ENCODE data around the gene FOLR1.

Gene FOLR1

DNA sequence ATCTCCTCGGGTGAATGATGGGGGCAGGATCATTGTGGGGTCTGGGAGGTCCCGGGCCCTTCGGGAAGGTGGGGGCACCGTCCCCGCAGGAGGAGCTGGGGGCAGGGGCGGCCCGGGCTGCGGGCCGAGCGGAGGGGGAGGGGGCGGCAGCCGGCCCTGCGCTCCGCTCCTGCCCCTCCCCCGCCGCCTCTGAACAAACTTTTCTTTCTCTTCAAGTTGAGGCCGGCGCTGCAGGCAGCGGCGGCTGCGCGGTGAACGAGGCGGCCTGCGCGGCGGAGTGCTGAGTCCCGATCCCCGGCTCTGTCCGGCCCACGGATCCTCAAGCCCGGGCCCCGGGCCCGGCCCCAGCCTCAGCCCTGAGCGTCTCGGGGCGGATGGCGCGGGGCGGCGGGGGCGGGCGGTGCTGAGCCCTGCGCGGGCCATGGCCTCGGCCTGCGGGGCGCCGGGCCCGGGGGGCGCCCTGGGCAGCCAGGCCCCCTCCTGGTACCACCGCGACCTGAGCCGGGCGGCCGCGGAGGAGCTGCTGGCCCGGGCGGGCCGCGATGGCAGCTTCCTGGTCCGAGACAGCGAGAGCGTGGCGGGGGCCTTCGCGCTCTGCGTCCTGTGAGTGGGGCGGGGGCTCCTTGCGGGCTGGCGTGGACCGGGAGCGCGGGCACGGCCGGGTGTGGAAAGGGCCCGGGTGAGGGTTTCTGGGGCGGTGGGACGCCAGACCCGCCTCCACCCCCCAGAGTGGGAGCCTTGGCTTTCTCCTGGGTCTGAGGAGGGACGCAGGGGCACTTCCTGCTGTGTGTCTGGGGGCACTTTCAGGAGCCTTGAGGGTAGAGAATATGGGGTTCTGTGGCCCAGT, 32.8 kb downstream of the FOLR1 start, which contains the start of gene INPPL1:
Gene INPPL1, plus strand, starts transcription at position 204 of the 847 bp plus-strand sequence. Its CDS starts 218 bp downstream, at position 422.
- DNase-seq = no peak

GRCh38 chr11:72225411-72225951, 33.5 kb downstream of the FOLR1 start:
- peak in 1 of 2 experiments; percentile 10 for DNase-seq

GRCh38 chr11:72226701-72227100, 34.8 kb downstream of the FOLR1 start:
- no peak for DNase-seq

DNA sequence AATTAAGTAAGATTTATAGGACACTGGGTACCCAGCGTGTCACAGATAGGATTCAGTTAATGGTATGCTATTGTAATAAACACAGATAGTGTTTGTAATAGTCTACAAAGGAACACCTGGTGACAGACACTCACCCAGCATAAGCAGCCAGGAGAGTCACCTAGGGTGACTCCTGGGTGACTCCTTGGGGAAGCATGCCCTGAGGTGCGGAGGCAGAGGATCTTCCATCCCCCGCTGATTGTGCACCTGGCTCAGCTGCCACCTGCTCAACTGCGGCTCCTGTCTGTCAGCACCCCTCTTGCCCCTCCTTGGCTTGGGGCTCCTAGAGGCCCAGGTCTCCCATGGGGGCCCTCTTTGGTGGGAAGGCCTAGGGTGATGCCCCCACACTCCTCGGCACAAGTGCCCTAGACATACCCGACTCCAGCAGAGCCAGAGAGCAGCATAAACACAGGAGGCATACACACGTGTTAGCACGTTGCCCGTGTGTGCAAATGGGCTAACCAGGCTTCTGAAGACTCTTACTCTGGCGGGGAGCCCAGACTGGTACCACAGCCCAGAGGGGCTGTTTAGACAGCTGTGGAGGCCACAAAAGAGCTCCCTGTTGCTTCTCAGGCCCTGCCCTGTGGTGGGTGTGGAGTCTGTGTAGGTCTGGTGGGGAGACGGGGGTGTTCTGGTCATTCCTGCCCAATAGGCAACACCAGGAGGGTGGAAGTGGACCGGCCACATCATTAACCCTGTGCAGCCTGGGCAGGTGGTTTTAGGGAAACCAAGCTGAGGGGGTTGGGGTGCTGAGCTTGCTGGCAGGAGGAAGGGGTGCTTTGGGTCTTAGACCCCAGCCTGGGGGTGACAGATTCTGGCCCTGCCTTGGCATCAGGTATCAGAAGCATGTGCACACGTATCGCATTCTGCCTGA, 35.6 kb downstream of the FOLR1 start:
- DNase-seq = no peak

GRCh38 chr11:72228229-72228843, 36.4 kb downstream of the FOLR1 start:
- no peak for DNase-seq

DNA sequence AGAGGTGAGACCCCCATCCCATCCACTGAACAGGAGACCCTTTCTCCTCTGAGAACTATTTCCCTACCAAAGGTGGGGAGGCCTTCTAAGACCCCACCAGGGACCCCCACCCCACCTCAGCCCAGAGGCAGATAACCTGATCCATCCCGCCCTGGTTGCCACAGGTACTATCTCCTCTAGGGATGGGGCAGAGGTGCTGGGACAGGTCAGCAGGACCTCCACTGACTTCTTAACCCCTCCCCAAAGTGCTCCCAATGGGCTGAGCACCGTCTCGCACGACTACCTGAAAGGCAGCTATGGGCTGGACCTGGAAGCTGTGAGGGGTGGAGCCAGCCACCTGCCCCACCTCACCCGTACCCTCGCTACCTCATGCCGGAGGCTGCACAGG, 36.9 kb downstream of the FOLR1 start:
- no peak for DNase-seq

DNA sequence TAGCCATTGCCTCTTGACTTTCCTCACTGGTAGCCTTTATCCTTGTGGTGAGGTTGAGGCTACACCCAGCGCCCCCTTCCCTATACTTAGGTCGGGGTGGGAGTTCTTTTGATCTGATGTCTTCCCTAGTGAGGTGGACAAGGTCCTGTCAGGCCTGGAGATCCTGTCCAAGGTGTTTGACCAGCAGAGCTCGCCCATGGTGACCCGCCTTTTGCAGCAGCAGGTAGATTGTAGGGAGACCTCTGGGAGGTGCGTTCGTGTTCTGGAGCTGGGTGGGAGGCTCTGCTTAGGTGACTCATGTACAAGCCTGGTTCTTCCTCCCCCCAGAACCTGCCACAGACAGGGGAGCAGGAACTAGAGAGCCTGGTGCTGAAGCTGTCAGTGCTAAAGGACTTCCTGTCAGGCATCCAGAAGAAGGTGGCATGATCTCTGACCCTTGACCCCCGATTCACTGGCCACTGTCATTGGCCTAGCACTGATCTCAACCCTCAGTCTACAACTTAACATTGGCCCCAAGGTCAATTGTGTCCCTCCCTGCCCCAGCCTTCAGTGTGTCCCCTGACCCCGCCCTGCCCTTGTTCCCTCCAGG, 37.5 kb downstream of the FOLR1 start:
- no peak for DNase-seq

DNA sequence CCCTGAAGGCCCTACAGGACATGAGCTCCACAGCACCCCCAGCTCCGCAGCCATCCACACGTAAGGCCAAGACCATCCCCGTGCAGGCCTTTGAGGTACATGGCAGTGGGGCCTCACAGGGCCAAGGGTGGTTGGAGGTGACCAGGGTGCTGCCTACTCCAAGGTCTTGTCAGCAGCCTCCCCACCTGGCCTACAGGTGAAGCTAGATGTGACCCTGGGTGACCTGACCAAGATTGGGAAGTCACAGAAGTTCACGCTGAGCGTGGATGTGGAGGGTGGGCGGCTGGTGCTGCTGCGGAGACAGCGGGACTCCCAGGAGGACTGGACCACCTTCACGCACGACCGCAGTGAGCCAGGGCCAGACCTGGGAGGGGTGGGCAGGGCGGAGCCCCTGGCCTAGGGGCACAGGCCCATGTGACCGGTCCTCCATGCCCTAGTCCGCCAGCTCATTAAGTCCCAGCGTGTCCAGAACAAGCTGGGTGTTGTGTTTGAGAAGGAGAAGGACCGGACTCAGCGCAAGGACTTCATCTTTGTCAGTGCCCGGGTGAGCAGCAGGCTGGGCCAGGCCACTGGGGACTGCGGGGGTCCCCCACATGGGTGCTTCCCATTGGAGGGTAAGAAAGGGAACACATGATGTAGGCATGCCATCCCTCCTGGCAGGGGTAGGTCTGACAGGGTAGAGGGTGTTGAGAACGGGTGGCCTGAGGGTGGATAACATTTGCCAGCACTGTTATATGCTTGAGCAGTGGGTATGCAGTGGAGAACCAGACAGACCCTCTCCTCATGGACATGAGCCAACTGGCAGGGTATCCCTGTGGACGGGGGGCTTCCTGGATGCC, 38.2 kb downstream of the FOLR1 start:
- DNase-seq = no peak

GRCh38 chr11:72230764-72231365, 38.9 kb downstream of the FOLR1 start:
- no peak for DNase-seq

DNA sequence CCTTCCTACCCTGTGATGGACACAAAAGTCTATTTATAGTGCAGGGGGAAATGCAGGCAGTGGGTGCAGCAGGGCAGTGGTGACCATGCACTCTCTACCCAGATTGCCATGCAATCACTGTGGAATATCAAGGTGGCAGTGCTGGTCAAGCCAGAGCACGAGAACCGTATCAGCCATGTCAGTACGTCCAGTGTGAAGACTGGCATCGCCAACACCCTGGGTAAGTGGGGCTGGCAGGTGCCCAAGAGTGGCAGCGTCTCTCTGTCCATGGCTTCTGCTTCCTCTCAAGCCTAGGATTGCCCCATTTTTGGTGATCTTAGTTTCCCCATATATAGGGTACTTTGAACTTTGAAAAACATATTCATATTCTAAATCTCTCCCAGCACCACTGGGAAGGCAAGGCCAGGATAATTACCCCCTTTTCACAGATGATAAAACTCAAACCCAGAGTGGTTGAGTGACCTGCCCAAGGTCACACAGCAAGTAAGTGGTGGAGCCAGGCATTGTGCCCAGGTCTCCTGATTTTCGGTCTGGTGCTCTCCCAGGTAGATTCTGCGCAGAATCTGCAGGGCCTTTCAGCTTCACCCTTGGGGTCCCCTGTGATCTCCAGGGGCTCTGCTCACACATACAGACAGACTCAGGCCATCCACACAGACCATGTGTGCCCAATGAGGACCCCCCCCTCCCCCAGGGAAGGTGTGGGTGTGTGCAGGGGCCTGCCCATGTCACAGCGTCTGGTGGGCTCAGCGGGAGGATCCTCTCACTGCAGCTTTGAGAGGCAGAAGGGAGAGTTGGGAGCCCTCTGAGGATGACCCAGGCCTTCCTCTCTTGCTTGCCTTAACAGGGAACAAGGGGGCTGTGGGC, 39.7 kb downstream of the FOLR1 start:
- no peak for DNase-seq

DNA sequence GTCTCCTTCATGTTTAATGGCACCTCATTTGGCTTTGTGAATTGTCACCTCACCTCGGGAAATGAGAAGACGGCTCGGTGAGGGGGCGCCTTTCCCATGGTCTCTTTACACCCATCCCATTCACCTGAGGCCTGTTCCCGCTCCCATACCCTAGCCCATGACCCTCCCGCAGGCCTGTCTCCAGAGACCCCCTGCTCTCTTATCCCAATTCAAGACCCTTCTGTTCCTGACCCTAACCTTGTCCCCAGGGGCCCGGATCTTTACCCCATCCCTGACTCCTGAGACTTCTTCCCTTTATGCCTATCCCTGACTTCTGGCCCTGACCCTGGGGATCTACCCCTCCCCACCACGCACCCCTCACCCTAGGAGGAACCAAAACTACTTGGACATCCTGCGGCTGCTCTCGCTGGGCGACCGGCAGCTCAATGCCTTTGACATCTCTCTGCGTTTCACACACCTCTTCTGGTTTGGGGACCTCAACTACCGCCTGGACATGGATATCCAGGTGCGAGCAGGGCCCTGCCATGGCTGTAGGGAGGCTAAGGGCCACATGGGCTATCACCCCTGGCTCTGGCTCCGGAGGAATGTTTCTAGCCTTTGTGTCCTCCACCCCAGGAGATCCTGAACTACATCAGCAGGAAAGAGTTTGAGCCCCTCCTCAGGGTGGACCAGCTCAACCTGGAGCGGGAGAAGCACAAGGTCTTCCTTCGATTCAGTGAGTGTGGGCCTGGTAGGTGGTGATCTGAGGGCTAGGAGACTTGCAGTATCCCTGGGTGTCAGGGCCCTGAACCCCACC, 40.5 kb downstream of the FOLR1 start:
- DNase-seq = no peak

DNA sequence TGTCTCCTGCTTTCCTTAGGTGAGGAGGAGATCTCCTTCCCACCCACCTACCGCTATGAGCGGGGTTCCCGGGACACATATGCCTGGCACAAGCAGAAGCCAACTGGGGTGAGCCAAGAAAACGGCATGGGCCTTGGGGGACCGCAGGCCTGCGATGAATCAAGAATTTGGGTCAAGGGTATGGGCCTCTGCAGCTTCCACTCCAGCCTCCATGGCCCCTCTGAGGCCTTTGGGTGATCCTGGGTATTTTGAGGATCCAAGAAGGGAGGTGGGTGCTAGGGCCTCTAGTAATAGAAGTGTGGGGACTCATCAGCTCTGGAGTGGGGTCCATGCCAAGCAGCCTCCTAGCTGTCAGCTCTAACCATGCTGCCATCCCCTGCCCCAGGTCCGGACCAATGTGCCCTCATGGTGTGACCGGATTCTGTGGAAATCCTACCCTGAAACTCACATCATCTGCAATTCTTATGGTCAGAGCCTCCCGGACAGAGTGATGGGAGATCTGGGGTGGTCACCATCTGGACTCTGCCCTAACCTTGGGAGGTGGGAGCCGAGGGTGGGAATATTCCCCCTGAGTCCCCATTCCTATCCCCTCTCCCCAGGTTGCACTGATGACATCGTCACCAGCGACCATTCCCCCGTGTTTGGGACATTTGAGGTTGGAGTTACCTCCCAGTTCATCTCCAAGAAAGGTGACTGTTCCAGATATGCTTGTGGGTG, 41.3 kb downstream of the FOLR1 start:
- no peak for DNase-seq

- DNase-seq = no peak
Observed at GRCh38 chr11:72233773-72234513, 42.0 kb downstream of the FOLR1 start.

DNA sequence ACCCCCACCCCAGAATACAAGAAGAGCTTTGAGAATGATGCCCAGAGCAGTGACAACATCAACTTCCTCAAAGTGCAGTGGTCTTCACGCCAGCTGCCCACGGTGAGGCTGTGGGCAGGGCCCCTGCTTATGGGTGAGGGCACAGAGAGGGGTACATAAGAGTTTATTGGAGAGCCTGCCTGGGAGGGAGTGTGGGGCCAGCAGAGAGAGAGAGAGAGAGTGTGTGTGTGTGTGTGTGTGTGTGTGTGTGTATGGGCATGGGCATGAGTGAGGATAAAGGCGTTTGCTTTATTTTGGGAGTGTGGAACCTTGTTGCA, 42.5 kb downstream of the FOLR1 start:
- no peak for DNase-seq

DNA sequence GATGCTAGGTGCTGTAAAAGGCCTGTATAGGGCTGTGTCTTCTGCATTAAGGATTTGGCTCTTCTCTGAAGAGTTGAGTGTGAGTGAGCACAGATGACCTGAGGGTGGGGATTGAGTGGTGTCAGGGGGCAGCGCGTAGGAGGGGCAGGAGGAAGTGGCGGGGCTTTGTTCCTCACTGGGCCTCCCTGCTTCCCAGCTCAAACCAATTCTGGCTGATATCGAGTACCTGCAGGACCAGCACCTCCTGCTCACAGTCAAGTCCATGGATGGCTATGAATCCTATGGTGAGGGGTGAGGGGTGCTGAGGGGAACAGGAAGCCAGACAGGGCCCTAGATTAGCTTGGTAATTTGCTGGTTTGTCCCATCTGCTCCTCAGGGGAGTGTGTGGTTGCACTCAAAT, 43.0 kb downstream of the FOLR1 start:
- DNase-seq = no peak

GRCh38 chr11:72235351-72236057, 43.6 kb downstream of the FOLR1 start:
- DNase-seq = no peak

DNA sequence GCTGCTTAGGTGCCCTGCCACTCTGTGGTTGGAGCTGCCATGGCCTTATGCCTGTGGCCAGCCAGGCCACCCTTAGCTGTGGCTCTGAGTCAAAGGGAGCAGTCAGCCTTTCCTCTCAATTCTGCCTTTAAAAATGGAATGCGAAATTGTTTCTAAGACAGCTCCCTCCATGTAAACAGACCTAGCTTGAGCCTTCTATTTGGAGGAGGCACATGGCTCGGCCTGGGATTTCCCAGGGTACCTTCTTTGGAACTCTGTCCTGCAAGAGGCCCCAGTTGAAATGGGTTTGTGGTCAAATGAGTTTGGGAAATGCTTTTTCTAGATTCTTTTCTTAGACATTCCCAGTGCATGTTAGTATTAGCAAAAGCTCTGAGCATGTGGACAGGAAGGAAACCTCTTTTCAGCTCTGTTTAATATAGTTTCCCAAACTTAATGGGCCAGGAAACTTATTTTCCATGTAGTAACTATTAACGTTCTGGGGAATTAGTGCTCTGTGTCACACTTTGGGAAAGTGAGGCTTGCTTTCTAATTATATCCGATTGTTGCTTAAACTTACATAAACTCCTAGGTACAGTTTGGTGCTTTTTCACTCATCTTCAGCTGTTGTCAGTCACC, 44.2 kb downstream of the FOLR1 start:
- DNase-seq = no peak

All from AML-193 (cell line).